Lower leg skin (tissue), 4 donors: ENCODE results near the gene SLC9A4. TPM values are rescaled to one million over a fixed set of nuclear protein-coding genes. Genes with fewer than 3 reads are reported as not detected.
A peak's percentile ranks its signal among the peaks of the same experiment; 100 is the strongest.

Source experiments
- DNase-seq, 2 donors: peaks; one replicate each; pipeline ENCODE4 v3.0.0-alpha.2; 2019; ENCODE audit warnings: low spot score in 2 of 2
- H3K4me3 ChIP-seq: fragments of 200-600 bp; sonication (generic); 2 replicates; pipeline ENCODE4 v1.5.1; 2017; ENCODE audit warnings: mild to moderate bottlenecking, low read depth; ENCODE audit not compliant: poor library complexity, severe bottlenecking
- CTCF ChIP-seq, 3 donors: fragments of 450-650 bp; IDR thresholded peaks; one replicate each; pipeline ENCODE4 v1.5.1; 2016; ENCODE audit warnings: antibody characterized with exemption in 3 of 3, mild to moderate bottlenecking in 3 of 3, moderate library complexity in 2 of 3
- POLR2A ChIP-seq, 2 donors: fragments of 450-650 bp; IDR thresholded peaks; one replicate each; pipeline ENCODE4 v1.6.1; 2016 to 2017; ENCODE audit warnings: antibody characterized with exemption in 2 of 2, mild to moderate bottlenecking in 1 of 2, moderate library complexity in 1 of 2
- WGBS, 2 donors: methylation state at CpG; one replicate each; pipeline ENCODE4 v1.1.5; 2018; 5-methylcytosine and 5-hydroxymethylcytosine counted together
- intact Hi-C: fragments of 100-400 bp; cut with DNase I; formaldehyde crosslinking; loops from one replicate; pipeline ENCODE4 v1.15.0; 2023; ENCODE audit warnings: low total_unique reads
- total RNA-seq, 4 donors: library from RNA; depleted of rRNA; stranded (reverse); fragments of >200 nt; gene quantifications; one replicate each; pipeline ENCODE4 v1.1.0, GENCODE V29; 2016

Gene SLC9A4
- total RNA-seq, 4 donors from 2014 or later: 0.15 to 2.7 (median 0.74) TPM; not detected in 1

- H3K4me3 ChIP-seq: no peak overlapping the region
- intact Hi-C loops: no loop called here
- TF ChIP-seq POLR2A (IDR thresholded peaks at IDR 0.05) (no peak), CTCF (IDR thresholded peaks at IDR 0.05) (no peak)
- DNase-seq: no peak
- 83 to 89% methylated on average over 3 of the region's 3 CpGs for WGBS, 2 donors
These were observed 28.8 kb upstream of the SLC9A4 start for GRCh38 chr2:102444233-102444632.

- no peak overlapping the region for H3K4me3 ChIP-seq
- WGBS, 2 donors: 97% methylated on average over 9 of the region's 9 CpGs
- DNase-seq: no peak
- no peak for TF ChIP-seq POLR2A (IDR thresholded peaks at IDR 0.05)
- TF ChIP-seq CTCF (IDR thresholded peaks at IDR 0.05): no peak
- intact Hi-C loops: no loop called here
These were observed 26.1 kb upstream of the SLC9A4 start for GRCh38 chr2:102446936-102447335.

- peak; percentile 25 to 88 for DNase-seq
- WGBS, 2 donors: 3 to 5% methylated on average over 1 of the region's 1 CpG
- intact Hi-C loops: no loop called here
These were observed 23.6 kb upstream of the SLC9A4 start for GRCh38 chr2:102449370-102449974.

GRCh38 chr2:102451968-102452367 lies 21.1 kb upstream of the SLC9A4 start:
- TF ChIP-seq CTCF (IDR thresholded peaks at IDR 0.05) (no peak), POLR2A (IDR thresholded peaks at IDR 0.05) (no peak)
- intact Hi-C loops: loop anchor here (10.0 kb wide), 1 partner anchor 1107 kb away; no protein-coding TSS in a partner anchor
- DNase-seq: no peak
- WGBS, 2 donors: 54 to 63% methylated on average over 2 of the region's 2 CpGs
- H3K4me3 ChIP-seq: no peak overlapping the region

More at GRCh38 chr2:102449370-102449974, 23.6 kb upstream of the SLC9A4 start:
- TF ChIP-seq POLR2A (IDR thresholded peaks at IDR 0.05) (no peak), CTCF (IDR thresholded peaks at IDR 0.05) (no peak)
- H3K4me3 ChIP-seq: no peak overlapping the region

- WGBS, 2 donors: 30 to 34% methylated on average over 4 of the region's 4 CpGs
- TF ChIP-seq CTCF (IDR thresholded peaks at IDR 0.05) (no peak), POLR2A (IDR thresholded peaks at IDR 0.05) (no peak)
- no peak for DNase-seq
- no peak overlapping the region for H3K4me3 ChIP-seq
- intact Hi-C loops: loop anchor here (10.0 kb wide), 1 partner anchor 1109 kb away; no protein-coding TSS in a partner anchor
These were observed 19.5 kb upstream of the SLC9A4 start for GRCh38 chr2:102453501-102453900.
